ENCODE data around the gene CRCP. TPM values are rescaled to one million over a fixed set of nuclear protein-coding genes. Genes with fewer than 3 reads are reported as not detected.
A peak's percentile ranks its signal among the peaks of the same experiment; 100 is the strongest.
"Not testable (repeated sequence)": the region's sequence is repeated elsewhere in the genome, so short reads cannot be mapped to it uniquely, and the experiment has no call there.

CRCP gene
- total RNA-seq, 4 donors from 2014 or later, result 45.9 to 61.9 (median 54.2) TPM

DNA sequence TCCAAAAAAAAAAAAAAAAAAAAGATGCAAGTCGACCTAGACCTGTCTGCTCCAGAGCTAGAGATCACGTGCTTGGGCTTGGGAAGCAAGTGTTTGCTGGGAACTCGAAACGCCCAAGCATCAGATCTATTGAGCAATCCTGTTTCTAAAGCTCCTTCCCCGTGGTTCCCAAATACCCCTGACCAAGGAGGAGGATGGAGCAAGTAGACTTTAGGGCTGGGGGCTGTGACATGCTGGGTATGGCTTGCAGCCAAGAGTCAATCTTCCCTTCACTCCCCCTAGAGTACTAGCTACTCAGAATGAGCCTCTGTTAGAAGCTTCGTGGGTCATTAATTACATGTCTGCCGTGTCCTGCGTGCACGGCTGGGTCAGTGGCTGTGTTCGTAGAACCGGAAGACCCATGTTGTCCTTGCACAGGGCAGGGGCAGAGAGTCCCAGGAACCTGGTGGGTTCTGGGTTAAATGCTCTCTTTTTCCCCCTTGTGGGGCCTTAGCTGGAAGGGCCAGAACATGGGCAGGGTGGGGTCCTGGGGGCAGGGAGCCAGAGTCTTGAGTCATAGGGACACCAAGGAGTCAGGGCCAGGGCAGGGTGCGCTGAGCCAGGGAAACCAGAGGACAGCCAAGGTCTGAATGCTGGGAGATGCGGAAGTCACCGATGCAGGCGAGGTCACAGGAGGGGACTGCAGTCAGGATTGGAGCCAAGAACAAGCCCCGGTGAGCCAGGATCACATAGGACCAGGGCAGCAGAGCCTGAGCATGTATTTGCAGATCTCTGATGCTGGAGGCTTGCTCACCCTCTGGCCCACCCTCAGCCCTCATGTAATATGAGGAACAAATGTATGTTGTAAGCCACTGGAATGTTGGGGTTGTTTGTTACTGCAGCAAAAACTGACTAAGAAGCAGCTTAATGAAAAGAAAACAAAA, 55.9 kb downstream of the CRCP start:
- H3K4me1 ChIP-seq, result peaks cover 0 to 10% (median 5%) of the 10 kb centered on the region in 4 donors
- DNase-seq (ENCODE audit: extremely low spot score), result peak; percentile 92
- WGBS, result 56% methylated on average over 16 of the region's 16 CpGs
- no peaks in the 10 kb centered on the region for H3K36me3 ChIP-seq
- TF ChIP-seq POLR2A (IDR thresholded peaks at IDR 0.05; ENCODE audit: low read depth), result no peak
- TF ChIP-seq EP300 (IDR thresholded peaks at IDR 0.05), result no peak
- TF ChIP-seq, protein P1, sequence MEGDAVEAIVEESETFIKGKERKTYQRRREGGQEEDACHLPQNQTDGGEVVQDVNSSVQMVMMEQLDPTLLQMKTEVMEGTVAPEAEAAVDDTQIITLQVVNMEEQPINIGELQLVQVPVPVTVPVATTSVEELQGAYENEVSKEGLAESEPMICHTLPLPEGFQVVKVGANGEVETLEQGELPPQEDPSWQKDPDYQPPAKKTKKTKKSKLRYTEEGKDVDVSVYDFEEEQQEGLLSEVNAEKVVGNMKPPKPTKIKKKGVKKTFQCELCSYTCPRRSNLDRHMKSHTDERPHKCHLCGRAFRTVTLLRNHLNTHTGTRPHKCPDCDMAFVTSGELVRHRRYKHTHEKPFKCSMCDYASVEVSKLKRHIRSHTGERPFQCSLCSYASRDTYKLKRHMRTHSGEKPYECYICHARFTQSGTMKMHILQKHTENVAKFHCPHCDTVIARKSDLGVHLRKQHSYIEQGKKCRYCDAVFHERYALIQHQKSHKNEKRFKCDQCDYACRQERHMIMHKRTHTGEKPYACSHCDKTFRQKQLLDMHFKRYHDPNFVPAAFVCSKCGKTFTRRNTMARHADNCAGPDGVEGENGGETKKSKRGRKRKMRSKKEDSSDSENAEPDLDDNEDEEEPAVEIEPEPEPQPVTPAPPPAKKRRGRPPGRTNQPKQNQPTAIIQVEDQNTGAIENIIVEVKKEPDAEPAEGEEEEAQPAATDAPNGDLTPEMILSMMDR (IDR thresholded peaks at IDR 0.05), result no peak
- peak in 1 of 2 donors; percentile 17 for TF ChIP-seq POLR2AphosphoS5 (IDR thresholded peaks at IDR 0.05)
- H3K9me3 ChIP-seq, result no peaks in the 10 kb centered on the region
- intact Hi-C loops (cut with DNase I), result no loop called here
- no peaks in the 10 kb centered on the region for H3K27me3 ChIP-seq
- no peak overlapping the region for H3K4me3 ChIP-seq
- peak overlapping the region; percentile 38 to 64 (median 58) for H3K27ac ChIP-seq (replicated peaks in 1 of 4)

DNA sequence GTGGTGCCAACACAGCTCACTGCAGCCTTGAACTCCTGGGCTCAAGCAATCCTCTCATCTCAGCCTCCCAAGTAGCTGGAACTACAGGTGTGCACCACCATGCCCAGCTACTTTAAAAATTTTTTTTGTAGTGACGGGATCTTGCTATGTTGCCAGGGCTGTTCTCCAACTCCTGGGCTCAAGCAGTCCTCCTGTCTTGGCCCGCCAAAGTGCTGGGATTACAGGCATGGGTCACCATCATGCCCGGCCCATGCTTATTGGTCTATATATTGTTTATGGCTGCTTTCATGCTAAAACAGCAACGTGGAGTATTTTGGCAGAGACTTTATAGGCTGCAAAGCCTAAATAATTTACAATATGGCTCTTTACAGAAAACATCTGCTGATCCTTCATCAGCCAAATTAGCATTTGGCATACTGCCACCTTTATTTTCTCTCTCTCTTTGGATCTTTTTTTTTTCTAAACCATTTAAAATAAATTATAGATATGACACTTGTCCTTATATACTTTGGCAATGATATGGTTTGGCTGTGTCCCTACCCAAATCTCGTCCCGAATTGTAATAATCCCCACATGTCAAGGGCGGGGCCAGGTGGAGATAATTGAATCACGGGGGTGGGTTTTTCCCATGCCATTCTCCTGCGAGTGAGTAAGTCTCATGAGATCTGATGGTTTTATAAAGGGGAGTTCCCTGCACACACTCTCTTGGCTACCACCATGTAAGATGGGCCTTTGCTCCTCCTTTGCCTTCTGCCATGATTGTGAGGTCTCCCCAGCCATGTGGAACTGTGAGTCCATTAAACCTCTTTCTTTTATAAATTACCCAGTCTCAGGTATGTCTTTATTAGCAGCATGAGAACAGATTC, 58.1 kb downstream of the CRCP start:
- H3K27me3 ChIP-seq; H3K4me3 ChIP-seq; intact Hi-C loops (cut with DNase I); H3K36me3 ChIP-seq; H3K27ac ChIP-seq (replicated peaks in 1 of 4); DNase-seq (ENCODE audit: extremely low spot score); H3K9me3 ChIP-seq: not testable (repeated sequence)
- H3K4me1 ChIP-seq, result peaks cover 0 to 10% (median 5%) of the 10 kb centered on the region in 4 donors
- 72% methylated on average over 9 of the region's 9 CpGs for WGBS

DNA sequence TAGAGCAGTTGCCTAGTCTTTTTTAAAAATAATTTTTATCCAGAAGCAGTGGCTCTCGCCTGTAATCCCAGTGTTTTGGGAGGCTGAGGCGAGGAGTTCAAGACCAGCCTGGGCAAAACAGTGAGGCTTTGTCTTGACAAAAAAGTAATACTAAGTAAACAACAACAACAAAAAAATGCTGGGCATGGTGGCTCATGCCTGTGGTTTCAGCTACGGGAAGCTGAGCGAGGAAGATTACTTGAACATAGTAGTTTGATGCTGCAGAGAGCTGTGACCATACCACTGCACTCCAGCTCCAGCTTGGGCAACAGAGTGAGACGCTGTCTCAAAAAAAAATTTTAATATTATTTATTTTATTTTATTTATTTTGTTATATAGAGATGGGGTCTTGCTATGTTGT, 59.2 kb downstream of the CRCP start:
- peaks cover 0 to 10% (median 2%) of the 10 kb centered on the region in 4 donors for H3K4me1 ChIP-seq
- DNase-seq (ENCODE audit: extremely low spot score), result no peak
- H3K27ac ChIP-seq (replicated peaks in 1 of 4), result no peak overlapping the region
- H3K9me3 ChIP-seq, result no peaks in the 10 kb centered on the region
- no peak for TF ChIP-seq POLR2A (IDR thresholded peaks at IDR 0.05; ENCODE audit: low read depth)
- TF ChIP-seq, protein P1 (IDR thresholded peaks at IDR 0.05), result no peak
- no peak for TF ChIP-seq POLR2AphosphoS5 (IDR thresholded peaks at IDR 0.05)
- no peak for TF ChIP-seq EP300 (IDR thresholded peaks at IDR 0.05)
- H3K36me3 ChIP-seq, result no peaks in the 10 kb centered on the region
- H3K27me3 ChIP-seq, result no peaks in the 10 kb centered on the region
- intact Hi-C loops (cut with DNase I), result no loop called here
- whole genome bisulfite sequencing, result 93% methylated on average over 5 of the region's 5 CpGs
- H3K4me3 ChIP-seq, result no peak overlapping the region

- H3K27ac ChIP-seq (replicated peaks in 1 of 4); H3K4me3 ChIP-seq; DNase-seq (ENCODE audit: extremely low spot score); H3K36me3 ChIP-seq; H3K27me3 ChIP-seq; intact Hi-C loops (cut with DNase I); H3K9me3 ChIP-seq: not testable (repeated sequence)
- H3K4me1 ChIP-seq, result peaks cover 0 to 10% (median 2%) of the 10 kb centered on the region in 4 donors
- 96% methylated on average over 8 of the region's 8 CpGs for whole genome bisulfite sequencing
Measured at GRCh38 chr7:66175006-66175405, 60.4 kb downstream of the CRCP start.

DNA sequence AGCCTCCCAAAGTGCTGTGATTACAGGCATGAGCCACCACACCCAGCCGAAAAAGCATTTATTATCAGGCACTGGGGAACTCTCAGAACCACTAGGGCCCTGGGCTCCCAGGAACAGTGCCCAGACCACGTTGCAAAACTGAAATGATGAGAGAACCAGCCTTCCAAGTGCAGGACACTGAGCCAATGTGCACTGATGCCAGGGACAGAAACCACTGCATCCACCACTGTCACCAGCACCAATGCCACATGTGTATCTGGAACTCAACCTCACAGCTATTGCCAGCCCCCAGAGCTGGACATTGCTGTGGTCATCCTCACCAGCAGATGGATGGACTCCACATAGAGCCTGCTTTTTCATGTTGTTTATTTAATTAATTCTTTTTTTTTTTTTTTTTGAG, 62.3 kb downstream of the CRCP start:
- H3K27ac ChIP-seq (replicated peaks in 1 of 4), result no peak overlapping the region
- no peaks in the 10 kb centered on the region for H3K27me3 ChIP-seq
- no peak for DNase-seq (ENCODE audit: extremely low spot score)
- H3K36me3 ChIP-seq, result no peaks in the 10 kb centered on the region
- H3K4me3 ChIP-seq, result no peak overlapping the region
- 83% methylated on average over 1 of the region's 2 CpGs for WGBS
- intact Hi-C loops (cut with DNase I), result no loop called here
- TF ChIP-seq POLR2A (IDR thresholded peaks at IDR 0.05; ENCODE audit: low read depth) (no peak), POLR2AphosphoS5 (IDR thresholded peaks at IDR 0.05) (no peak), EP300 (IDR thresholded peaks at IDR 0.05) (no peak)
- TF ChIP-seq, protein P1 (IDR thresholded peaks at IDR 0.05), result no peak
- H3K4me1 ChIP-seq, result no peaks in the 10 kb centered on the region
- no peaks in the 10 kb centered on the region for H3K9me3 ChIP-seq
